ENCODE results near the gene TCF12. TPM values are rescaled to one million over a fixed set of nuclear protein-coding genes. Genes with fewer than 3 reads are reported as not detected.

TCF12 gene
- total RNA-seq, 1 donor from 2014 or later = 68.9 TPM

- no peak for DNase-seq (ENCODE audit: low read depth)
Observed at GRCh38 chr15:57085267-57085666, 166.8 kb downstream of the TCF12 start.

GRCh38 chr15:57086857-57087427 lies 168.5 kb downstream of the TCF12 start:
- no peak overlapping the region for H3K4me3 ChIP-seq (ENCODE audit: low read depth, low read length)
- DNase-seq (ENCODE audit: low read depth) = no peak
- TF ChIP-seq CTCF (conservative IDR thresholded peaks at IDR 0.05; ENCODE audit: low read depth, low read length) = no peak

More at GRCh38 chr15:57085267-57085666, 166.8 kb downstream of the TCF12 start:
- no peak overlapping the region for H3K4me3 ChIP-seq (ENCODE audit: low read depth, low read length)
- no peak for TF ChIP-seq CTCF (conservative IDR thresholded peaks at IDR 0.05; ENCODE audit: low read depth, low read length)

- DNase-seq (ENCODE audit: low read depth) = no peak
- no peak overlapping the region for H3K4me3 ChIP-seq (ENCODE audit: low read depth, low read length)
- TF ChIP-seq CTCF (conservative IDR thresholded peaks at IDR 0.05; ENCODE audit: low read depth, low read length) = no peak
Observed at GRCh38 chr15:57089815-57090495, 171.5 kb downstream of the TCF12 start.

- no peak for DNase-seq (ENCODE audit: low read depth)
- H3K4me3 ChIP-seq (ENCODE audit: low read depth, low read length) = no peak overlapping the region
- TF ChIP-seq CTCF (conservative IDR thresholded peaks at IDR 0.05; ENCODE audit: low read depth, low read length) = no peak
Observed at GRCh38 chr15:57090496-57090859, 172.0 kb downstream of the TCF12 start.

GRCh38 chr15:57091636-57092035 lies 173.2 kb downstream of the TCF12 start:
- no peak for TF ChIP-seq CTCF (conservative IDR thresholded peaks at IDR 0.05; ENCODE audit: low read depth, low read length)
- no peak overlapping the region for H3K4me3 ChIP-seq (ENCODE audit: low read depth, low read length)
- DNase-seq (ENCODE audit: low read depth) = no peak

GRCh38 chr15:57092252-57092651 lies 173.8 kb downstream of the TCF12 start:
- H3K4me3 ChIP-seq (ENCODE audit: low read depth, low read length) = no peak overlapping the region
- no peak for TF ChIP-seq CTCF (conservative IDR thresholded peaks at IDR 0.05; ENCODE audit: low read depth, low read length)
- DNase-seq (ENCODE audit: low read depth) = no peak
